Esophagus muscularis mucosa (tissue), 4 donors: Measurements from ENCODE around the gene CCDC194. TPM values are rescaled to one million over a fixed set of nuclear protein-coding genes. Genes with fewer than 3 reads are reported as not detected.

Experiments used
- DNase-seq: peaks from one replicate; pipeline ENCODE4 v3.0.0-alpha.2; 2017; ENCODE audit errors: extremely low spot score
- H3K27ac ChIP-seq, 4 donors: fragments of 200-600 bp; sonication (generic); replicated peaks in 1 of 4; 1 replicate in 3 of 4; 2 replicates in 1 of 4; pipeline ENCODE4 v1.5.1; 2016 to 2019; ENCODE audit warnings: mild to moderate bottlenecking in 1 of 4
- H3K27me3 ChIP-seq, 4 donors: fragments of 200-600 bp; sonication (generic); one replicate each; pipeline versions ENCODE4 v1.5.1 to v1.6.0; 2016 to 2019
- H3K36me3 ChIP-seq, 4 donors: fragments of 200-600 bp; sonication (generic); one replicate each; pipeline ENCODE4 v1.5.1; 2016 to 2019
- H3K4me1 ChIP-seq, 4 donors: fragments of 200-600 bp; sonication (generic); one replicate each; pipeline ENCODE4 v1.5.1; 2016 to 2019
- H3K4me3 ChIP-seq, 4 donors: fragments of 200-600 bp; sonication (generic); 1 replicate in 2 of 4; 2 replicates in 2 of 4; pipeline ENCODE4 v1.5.1; 2016 to 2019; ENCODE audit warnings: mild to moderate bottlenecking in 4 of 4, moderate library complexity in 1 of 4
- H3K9me3 ChIP-seq, 4 donors: fragments of 200-600 bp; sonication (generic); 1 replicate in 3 of 4; 2 replicates in 1 of 4; pipeline ENCODE4 v1.5.1; 2016 to 2019
- EP300 ChIP-seq: sonication (generic); formaldehyde crosslinking; IDR thresholded peaks from one replicate; pipeline ENCODE4 v1.6.1; 2017; ENCODE audit warnings: antibody characterized with exemption
- POLR2A ChIP-seq: fragments of 450-650 bp; IDR thresholded peaks from one replicate; pipeline ENCODE4 v1.6.1; 2017; ENCODE audit warnings: antibody characterized with exemption, moderate library complexity, mild to moderate bottlenecking, low read depth
- POLR2AphosphoS5 ChIP-seq, 2 donors: sonication (generic); formaldehyde crosslinking; IDR thresholded peaks; one replicate each; pipeline ENCODE4 v1.6.1; 2017; ENCODE audit warnings: antibody characterized with exemption in 2 of 2
- WGBS: methylation state at CpG from one replicate; pipeline ENCODE4 v1.1.5; 2018; 5-methylcytosine and 5-hydroxymethylcytosine counted together
- intact Hi-C: fragments of 100-400 bp; cut with DNase I; formaldehyde crosslinking; loops from one replicate; pipeline ENCODE4 v1.15.1; 2023
- total RNA-seq, 4 donors: library from RNA; depleted of rRNA; stranded (reverse); fragments of >200 nt; gene quantifications; one replicate each; pipeline versions ENCODE4 v1.1.0 to v1.2.1, GENCODE V29; 2016
- TF ChIP-seq, protein P1 (sequence below), 3 experiments: fragments of 200-600 bp in 2 of 3; fragments of 450-650 bp in 1 of 3; sonication (generic) in 2 of 3; IDR thresholded peaks; one replicate each; pipeline ENCODE4 v1.5.1; 2017 to 2019; ENCODE audit warnings: antibody characterized with exemption in 3 of 3, mild to moderate bottlenecking in 2 of 3, moderate library complexity in 1 of 3

CCDC194 gene
- total RNA-seq, 4 donors from 2014 or later, result not detected

DNA sequence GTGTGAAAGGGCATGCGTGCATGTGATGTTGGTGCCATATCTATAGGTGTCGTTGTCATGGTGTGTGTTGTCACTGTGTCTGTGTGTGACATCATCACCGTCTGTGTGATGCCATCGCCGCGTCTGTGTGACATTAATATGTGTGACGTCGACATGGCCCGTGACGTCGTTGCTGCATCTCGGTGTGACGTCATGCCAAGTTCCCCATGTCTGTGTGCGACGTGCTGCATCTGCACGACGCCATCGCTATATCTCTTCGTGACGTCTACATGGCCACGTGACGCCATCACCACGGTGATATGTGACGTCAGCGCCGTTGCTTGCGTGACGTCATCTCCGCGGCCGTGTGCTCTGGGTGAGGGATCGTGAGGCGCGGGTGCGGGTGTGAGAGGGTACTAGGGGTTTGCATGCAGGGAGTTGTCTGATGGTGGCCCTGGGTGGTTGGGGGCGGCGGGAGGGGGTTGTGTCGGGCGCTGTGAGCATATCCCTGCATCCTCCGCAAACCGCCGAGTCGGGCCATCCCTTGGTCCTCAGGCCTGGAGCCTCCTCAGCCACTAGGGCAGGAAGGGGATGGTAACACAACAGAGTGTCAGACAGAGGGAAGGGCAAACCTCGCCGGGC is 42.1 kb downstream of the CCDC194 start:
- Histone ChIP-seq H3K4me3 (no peak overlapping the region), H3K36me3 (no peaks in the 10 kb centered on the region), H3K9me3 (no peaks in the 10 kb centered on the region), H3K4me1 (peaks cover 29 to 40% (median 35%) of the 10 kb centered on the region in 4 donors), H3K27me3 (peaks cover 0 to 47% (median 0%) of the 10 kb centered on the region in 4 donors), H3K27ac (no peak overlapping the region)
- intact Hi-C loops, result no loop called here
- TF ChIP-seq POLR2AphosphoS5 (IDR thresholded peaks at IDR 0.05), result no peak
- no peak for TF ChIP-seq EP300
- TF ChIP-seq POLR2A, result no peak
- TF ChIP-seq, protein P1, sequence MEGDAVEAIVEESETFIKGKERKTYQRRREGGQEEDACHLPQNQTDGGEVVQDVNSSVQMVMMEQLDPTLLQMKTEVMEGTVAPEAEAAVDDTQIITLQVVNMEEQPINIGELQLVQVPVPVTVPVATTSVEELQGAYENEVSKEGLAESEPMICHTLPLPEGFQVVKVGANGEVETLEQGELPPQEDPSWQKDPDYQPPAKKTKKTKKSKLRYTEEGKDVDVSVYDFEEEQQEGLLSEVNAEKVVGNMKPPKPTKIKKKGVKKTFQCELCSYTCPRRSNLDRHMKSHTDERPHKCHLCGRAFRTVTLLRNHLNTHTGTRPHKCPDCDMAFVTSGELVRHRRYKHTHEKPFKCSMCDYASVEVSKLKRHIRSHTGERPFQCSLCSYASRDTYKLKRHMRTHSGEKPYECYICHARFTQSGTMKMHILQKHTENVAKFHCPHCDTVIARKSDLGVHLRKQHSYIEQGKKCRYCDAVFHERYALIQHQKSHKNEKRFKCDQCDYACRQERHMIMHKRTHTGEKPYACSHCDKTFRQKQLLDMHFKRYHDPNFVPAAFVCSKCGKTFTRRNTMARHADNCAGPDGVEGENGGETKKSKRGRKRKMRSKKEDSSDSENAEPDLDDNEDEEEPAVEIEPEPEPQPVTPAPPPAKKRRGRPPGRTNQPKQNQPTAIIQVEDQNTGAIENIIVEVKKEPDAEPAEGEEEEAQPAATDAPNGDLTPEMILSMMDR (IDR thresholded peaks at IDR 0.05), result no peak
- DNase-seq, result no peak
- WGBS, result 91% methylated on average over 45 of the region's 45 CpGs

DNA sequence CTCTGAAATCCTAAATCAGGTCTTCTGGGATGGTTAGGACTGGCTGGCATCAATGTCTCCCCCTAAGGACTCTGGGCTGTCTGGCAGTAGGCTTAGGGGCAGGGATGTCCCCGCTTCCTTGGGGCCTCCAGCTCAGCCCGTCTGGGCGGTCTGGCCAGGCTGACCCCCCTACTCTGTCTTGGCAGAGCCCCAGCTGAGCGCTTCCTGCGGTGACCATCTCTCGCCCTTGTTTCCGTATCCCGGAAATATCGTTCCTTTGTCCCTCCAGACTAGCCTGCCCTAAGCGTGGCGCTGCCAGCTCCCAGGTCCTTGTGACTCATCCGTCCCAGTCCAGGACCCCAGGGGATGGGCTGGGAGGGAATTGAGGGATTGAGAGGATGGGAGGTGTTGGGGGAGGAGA is 45.3 kb downstream of the CCDC194 start:
- intact Hi-C loops, result loop anchor here (5.0 kb wide), 1 partner anchor 119 kb away; no protein-coding TSS in a partner anchor
- Histone ChIP-seq H3K4me3 (no peak overlapping the region), H3K36me3 (no peaks in the 10 kb centered on the region), H3K27me3 (peaks cover 0 to 47% (median 0%) of the 10 kb centered on the region in 4 donors), H3K27ac (peak overlapping the region; percentile 31 to 69 (median 50)), H3K4me1 (peaks cover 36 to 49% (median 44%) of the 10 kb centered on the region in 4 donors), H3K9me3 (no peaks in the 10 kb centered on the region)
- 20% methylated on average over 1 of the region's 12 CpGs for WGBS
- no peak for DNase-seq
- TF ChIP-seq POLR2AphosphoS5 (IDR thresholded peaks at IDR 0.05), result peak; percentile 49 to 50
- TF ChIP-seq POLR2A, result no peak

DNA sequence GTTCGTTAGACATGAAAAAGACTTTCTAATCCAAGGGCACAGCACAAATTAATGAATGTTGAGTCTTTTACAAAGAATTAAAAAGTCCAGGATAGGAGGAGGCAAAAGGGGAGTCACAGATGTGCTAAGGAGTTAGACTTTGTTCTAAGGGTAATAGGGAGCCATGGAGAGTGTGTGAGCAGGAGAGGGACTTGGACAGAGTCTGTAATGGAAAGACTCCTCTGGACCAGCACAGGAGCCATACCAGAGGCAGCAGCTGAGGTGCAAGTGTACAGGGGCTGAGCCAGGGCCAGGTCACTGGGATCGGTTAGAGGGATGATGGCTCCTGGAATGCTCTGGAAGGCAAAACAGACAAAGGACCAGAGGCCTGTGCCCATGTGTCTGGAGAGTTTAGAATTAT is 46.1 kb downstream of the CCDC194 start:
- DNase-seq, result no peak
- Histone ChIP-seq H3K36me3 (no peaks in the 10 kb centered on the region), H3K4me1 (peaks cover 31 to 47% (median 40%) of the 10 kb centered on the region in 4 donors), H3K27ac (peak overlapping the region; percentile 38 to 69 (median 50)), H3K4me3 (no peak overlapping the region), H3K27me3 (peaks cover 0 to 39% (median 0%) of the 10 kb centered on the region in 4 donors), H3K9me3 (no peaks in the 10 kb centered on the region)
- intact Hi-C loops, result loop anchor here (2.0 to 5.0 kb wide), 2 partner anchors 39 to 119 kb away; no protein-coding TSS in a partner anchor
- WGBS, result 65% methylated on average over 2 of the region's 2 CpGs
- TF ChIP-seq POLR2AphosphoS5 (IDR thresholded peaks at IDR 0.05) (no peak), EP300 (no peak), POLR2A (no peak)
- TF ChIP-seq, protein P1 (IDR thresholded peaks at IDR 0.05), result no peak

DNA sequence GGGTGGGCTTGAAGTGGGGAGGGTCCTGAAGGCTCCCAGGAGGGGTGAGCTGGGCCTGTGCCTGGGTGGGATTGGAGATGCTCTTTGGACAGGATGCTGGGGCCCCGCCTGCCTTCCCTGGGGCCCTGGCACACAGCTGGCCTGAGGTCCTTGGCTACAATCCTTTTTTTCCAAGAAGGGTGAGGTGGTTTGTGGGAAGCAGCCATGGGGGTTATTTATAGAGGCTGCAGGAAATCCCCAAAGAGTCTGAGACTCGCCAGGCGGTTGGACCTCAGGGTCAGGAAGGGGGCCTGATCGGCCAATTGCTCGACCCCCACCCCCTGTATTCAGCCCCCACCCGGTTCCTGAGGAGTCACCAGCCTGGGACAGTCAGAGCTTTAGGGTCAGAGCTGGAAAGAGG is 46.6 kb downstream of the CCDC194 start:
- H3K36me3 ChIP-seq, result peaks cover 0 to 3% (median under 1%) of the 10 kb centered on the region in 4 donors
- peaks cover 0 to 34% (median 0%) of the 10 kb centered on the region in 4 donors for H3K27me3 ChIP-seq
- H3K27ac ChIP-seq, result peak overlapping the region; percentile 38 to 69 (median 50)
- no peaks in the 10 kb centered on the region for H3K9me3 ChIP-seq
- TF ChIP-seq, protein P1 (IDR thresholded peaks at IDR 0.05), result no peak
- no peak for TF ChIP-seq POLR2A
- TF ChIP-seq POLR2AphosphoS5 (IDR thresholded peaks at IDR 0.05), result no peak
- no peak for TF ChIP-seq EP300
- no peak overlapping the region for H3K4me3 ChIP-seq
- H3K4me1 ChIP-seq, result peaks cover 28 to 44% (median 37%) of the 10 kb centered on the region in 4 donors
- 23% methylated on average over 6 of the region's 6 CpGs for WGBS
- no peak for DNase-seq
- intact Hi-C loops, result loop anchor here (2.0 to 5.0 kb wide), 2 partner anchors 39 to 120 kb away; no protein-coding TSS in a partner anchor

DNA sequence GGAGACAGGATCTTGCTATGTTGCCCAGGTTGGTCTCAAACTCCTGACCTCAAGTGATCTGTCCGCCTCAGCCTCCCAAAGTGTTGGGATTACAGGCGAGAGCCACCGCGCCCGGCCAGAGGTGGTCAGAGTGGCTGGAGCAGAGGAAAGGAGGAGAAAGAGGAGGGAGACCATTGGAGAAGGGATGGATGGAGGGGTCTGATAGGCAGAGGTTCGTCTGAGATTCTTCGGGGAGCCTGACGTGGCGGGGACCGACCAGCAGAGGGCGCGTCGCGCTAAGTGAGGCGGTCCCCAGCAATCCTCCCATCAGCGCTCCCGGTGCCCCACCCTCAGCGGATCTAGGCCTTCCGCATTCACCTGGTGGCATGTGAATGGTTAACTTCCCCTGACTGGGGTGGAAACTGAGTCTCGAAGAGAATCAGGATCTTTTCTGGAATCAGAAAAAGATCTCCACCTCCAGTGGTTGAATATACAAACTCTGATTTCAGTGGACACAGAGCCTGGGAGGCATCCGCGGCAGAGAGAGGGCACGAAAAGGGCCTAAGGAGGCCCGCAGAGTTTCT is 47.8 kb downstream of the CCDC194 start:
- no peaks in the 10 kb centered on the region for H3K9me3 ChIP-seq
- no peak overlapping the region for H3K4me3 ChIP-seq
- peak overlapping the region; percentile 38 to 69 (median 50) for H3K27ac ChIP-seq
- DNase-seq, result no peak
- H3K36me3 ChIP-seq, result peaks cover 0 to 15% (median 7%) of the 10 kb centered on the region in 4 donors
- peaks cover 0 to 22% (median 0%) of the 10 kb centered on the region in 4 donors for H3K27me3 ChIP-seq
- intact Hi-C loops, result loop anchor here (2.0 to 5.0 kb wide), 2 partner anchors 41 to 121 kb away; no protein-coding TSS in a partner anchor
- peaks cover 28 to 39% (median 33%) of the 10 kb centered on the region in 4 donors for H3K4me1 ChIP-seq
- TF ChIP-seq POLR2AphosphoS5 (IDR thresholded peaks at IDR 0.05) (peak in 1 of 2 donors; percentile 30), POLR2A (no peak), EP300 (no peak)
- TF ChIP-seq, protein P1 (IDR thresholded peaks at IDR 0.05), result peak in 2 of 3 experiments; percentile 91 to 96
- 17% methylated on average over 20 of the region's 24 CpGs for WGBS
